Measurements from ENCODE around the gene SAV1.

- TF ChIP-seq CTCF (conservative IDR thresholded peaks at IDR 0.05) (no peak), EZH2 (IDR thresholded peaks at IDR 0.05; ENCODE audit: low read depth) (no peak)
Observed at GRCh38 chr14:50612806-50613205, 55.3 kb downstream of the SAV1 start.
